Glutamatergic neuron (in vitro differentiated cells): ENCODE measurements around the gene CEACAM21. TPM values are rescaled to one million over a fixed set of nuclear protein-coding genes. Genes with fewer than 3 reads are reported as not detected.

Experiments
- DNase-seq: peaks from one replicate; pipeline ENCODE4 v3.0.0; 2022
- H3K27ac Mint-ChIP-seq: one replicate; pipeline ENCODE4 v1.8.0; 2020; ENCODE audit warnings: mild to moderate bottlenecking, mixed read lengths, inconsistent platforms; ENCODE audit not compliant: unreplicated experiment
- H3K27me3 Mint-ChIP-seq: one replicate; pipeline ENCODE4 v1.8.0; 2020; ENCODE audit warnings: mild to moderate bottlenecking, moderate library complexity, mixed read lengths, inconsistent platforms; ENCODE audit not compliant: unreplicated experiment
- H3K36me3 Mint-ChIP-seq: one replicate; pipeline ENCODE4 v1.8.0; 2020; ENCODE audit warnings: mild to moderate bottlenecking, mixed read lengths, inconsistent platforms; ENCODE audit not compliant: unreplicated experiment
- H3K4me1 Mint-ChIP-seq: one replicate; pipeline ENCODE4 v1.8.0; 2020; ENCODE audit warnings: mild to moderate bottlenecking, low read depth, mixed read lengths, inconsistent platforms; ENCODE audit not compliant: unreplicated experiment
- H3K4me3 Mint-ChIP-seq: one replicate; pipeline ENCODE4 v1.8.0; 2020; ENCODE audit warnings: mild to moderate bottlenecking, mixed read lengths, inconsistent platforms; ENCODE audit not compliant: unreplicated experiment
- H3K9me3 Mint-ChIP-seq: one replicate; pipeline ENCODE4 v1.8.0; 2020; ENCODE audit warnings: mild to moderate bottlenecking, moderate library complexity, mixed read lengths, inconsistent platforms; ENCODE audit not compliant: unreplicated experiment
- CTCF ChIP-seq: fragments of 200-600 bp; sonication (generic); IDR thresholded peaks from one replicate; pipeline ENCODE4 v1.5.0; 2021; ENCODE audit not compliant: partially characterized antibody, unreplicated experiment
- total RNA-seq: library from RNA; stranded (reverse); fragmentation: NEBNext Ultra II Directional; extraction: Animal tissue kit (Norgen Biotek cat#: 25700); gene quantifications from one replicate; pipeline ENCODE4 v1.2.1, GENCODE V29; 2021; ENCODE audit not compliant: unreplicated experiment

The CEACAM21 gene
- total RNA-seq, 1 donor from 2014 or later: not detected

- Mint-ChIP-seq H3K4me3 (peak overlapping the region; percentile 72), H3K36me3 (no peaks in the 10 kb centered on the region)
- TF ChIP-seq CTCF: no peak
These were observed 11.2 kb upstream of the CEACAM21 start for GRCh38 chr19:41564515-41565378.

GRCh38 chr19:41565379-41565720 lies 10.6 kb upstream of the CEACAM21 start:
- H3K36me3 Mint-ChIP-seq: no peaks in the 10 kb centered on the region
- no peak overlapping the region for H3K27ac Mint-ChIP-seq
- DNase-seq: no peak
- no peaks in the 10 kb centered on the region for H3K9me3 Mint-ChIP-seq
- H3K4me3 Mint-ChIP-seq: no peak overlapping the region
- no peak for TF ChIP-seq CTCF
- peaks cover 21% of the 10 kb centered on the region for H3K27me3 Mint-ChIP-seq
- peaks cover 2% of the 10 kb centered on the region for H3K4me1 Mint-ChIP-seq

More at GRCh38 chr19:41564515-41565378, 11.2 kb upstream of the CEACAM21 start:
- Mint-ChIP-seq H3K4me1 (peaks cover 2% of the 10 kb centered on the region), H3K27ac (no peak overlapping the region), H3K9me3 (no peaks in the 10 kb centered on the region), H3K27me3 (peaks cover 21% of the 10 kb centered on the region)
- DNase-seq: peak; percentile 44

- Mint-ChIP-seq H3K4me3 (no peak overlapping the region), H3K9me3 (no peaks in the 10 kb centered on the region), H3K36me3 (no peaks in the 10 kb centered on the region), H3K4me1 (peaks cover 3% of the 10 kb centered on the region), H3K27me3 (peaks cover 21% of the 10 kb centered on the region), H3K27ac (no peak overlapping the region)
- DNase-seq: no peak
- TF ChIP-seq CTCF: no peak
These were observed 10.0 kb upstream of the CEACAM21 start for GRCh38 chr19:41566001-41566400.

DNA sequence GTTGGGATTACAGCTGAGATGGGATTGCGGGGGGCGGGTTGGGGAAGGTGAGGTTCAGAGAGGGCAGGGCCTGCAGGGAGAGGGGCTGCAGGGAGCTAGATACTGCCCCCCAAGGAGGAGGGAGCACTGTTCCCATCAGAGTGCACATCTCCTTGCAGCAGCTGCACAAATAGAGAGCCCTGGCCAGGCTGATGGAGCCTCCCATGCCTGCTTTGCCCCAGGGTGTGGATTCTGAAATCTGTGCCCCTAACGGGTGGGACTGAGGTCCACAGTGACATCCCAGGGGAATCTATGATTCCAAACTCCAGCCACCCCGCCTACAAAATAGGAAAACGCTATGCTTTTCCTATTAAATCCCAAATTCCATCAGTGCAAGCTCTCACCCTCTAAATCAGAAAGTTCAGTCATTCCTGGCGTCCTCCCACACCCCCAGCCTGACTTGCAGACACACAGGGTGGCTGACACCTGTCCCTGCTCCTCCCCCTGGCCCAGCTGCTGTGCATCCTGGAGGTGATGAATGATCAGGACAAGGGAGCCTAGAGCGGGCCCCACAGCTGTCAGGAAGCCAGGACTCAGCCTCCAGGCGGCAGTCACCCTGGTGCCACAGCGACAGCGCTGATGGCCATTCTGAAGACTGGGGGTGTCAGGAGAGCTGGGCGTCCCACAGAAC lies 6.3 kb upstream of the CEACAM21 start:
- H3K4me3 Mint-ChIP-seq: no peak overlapping the region
- H3K27me3 Mint-ChIP-seq: peaks cover 20% of the 10 kb centered on the region
- no peak for TF ChIP-seq CTCF
- no peak overlapping the region for H3K27ac Mint-ChIP-seq
- peaks cover 3% of the 10 kb centered on the region for H3K4me1 Mint-ChIP-seq
- no peaks in the 10 kb centered on the region for H3K9me3 Mint-ChIP-seq
- no peaks in the 10 kb centered on the region for H3K36me3 Mint-ChIP-seq
- no peak for DNase-seq

DNA sequence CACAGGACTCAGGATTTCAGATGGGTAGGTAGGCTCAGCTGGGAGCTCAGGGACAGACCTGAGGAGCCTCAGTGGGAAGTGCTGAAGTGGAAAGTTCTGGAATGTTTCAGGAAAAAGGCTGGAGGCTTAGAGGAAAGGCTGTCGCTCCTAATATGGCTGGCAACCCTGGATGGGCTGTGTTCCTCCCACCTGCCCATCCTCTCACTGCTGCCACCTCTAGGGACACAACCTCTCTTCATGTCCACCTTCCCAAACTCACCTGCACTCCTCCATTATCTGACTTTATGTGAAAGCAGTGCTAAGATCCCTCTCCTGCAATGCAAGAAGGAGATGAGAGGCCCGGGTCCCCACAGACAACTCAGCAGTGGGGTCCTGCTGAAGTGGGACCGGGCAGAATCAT lies 5.8 kb upstream of the CEACAM21 start:
- H3K36me3 Mint-ChIP-seq: no peaks in the 10 kb centered on the region
- no peak for DNase-seq
- H3K27ac Mint-ChIP-seq: no peak overlapping the region
- H3K27me3 Mint-ChIP-seq: peaks cover 18% of the 10 kb centered on the region
- H3K4me3 Mint-ChIP-seq: no peak overlapping the region
- H3K4me1 Mint-ChIP-seq: peaks cover 2% of the 10 kb centered on the region
- H3K9me3 Mint-ChIP-seq: no peaks in the 10 kb centered on the region
- TF ChIP-seq CTCF: no peak
